Liver (tissue), 9 donors: ENCODE data around the gene HMG20B. TPM values are rescaled to one million over a fixed set of nuclear protein-coding genes. Genes with fewer than 3 reads are reported as not detected.

Source experiments
- DNase-seq: peaks from one replicate; pipeline ENCODE4 v3.0.0-alpha.2; 2017; ENCODE audit warnings: low spot score
- H3K27ac ChIP-seq, 2 donors: one replicate each; pipeline ENCODE4 v1.7.0; 2013; ENCODE audit warnings: inconsistent platforms in 2 of 2, low read length in 2 of 2, control low read depth in 1 of 2, low read depth in 1 of 2, mild to moderate bottlenecking in 1 of 2
- H3K27me3 ChIP-seq, 4 donors: one replicate each; pipeline versions ENCODE4 v1.6.1 to v1.7.0; 2013; ENCODE audit warnings: low read length in 3 of 4, inconsistent platforms in 1 of 4, mild to moderate bottlenecking in 1 of 4, moderate library complexity in 1 of 4; ENCODE audit not compliant: control insufficient read depth in 4 of 4, insufficient read depth in 4 of 4
- H3K36me3 ChIP-seq, 4 donors: one replicate each; pipeline versions ENCODE4 v1.6.1 to v1.7.0; 2013; ENCODE audit warnings: low read length in 3 of 4, mild to moderate bottlenecking in 3 of 4, low read depth in 1 of 4, moderate library complexity in 1 of 4; ENCODE audit not compliant: control insufficient read depth in 4 of 4, insufficient read depth in 3 of 4
- H3K4me1 ChIP-seq, 4 donors: one replicate each; pipeline versions ENCODE4 v1.6.1 to v1.7.0; 2013; ENCODE audit warnings: low read length in 3 of 4, mild to moderate bottlenecking in 3 of 4, moderate library complexity in 1 of 4; ENCODE audit not compliant: control insufficient read depth in 4 of 4, insufficient read depth in 4 of 4
- H3K4me3 ChIP-seq, 3 donors: one replicate each; pipeline versions ENCODE4 v1.6.1 to v1.7.0; 2013; ENCODE audit warnings: low read length in 3 of 3, control low read depth in 1 of 3, low read depth in 1 of 3, mild to moderate bottlenecking in 1 of 3
- H3K9ac ChIP-seq, 2 donors: one replicate each; pipeline ENCODE4 v1.7.0; 2013; ENCODE audit warnings: low read length in 2 of 2, mild to moderate bottlenecking in 2 of 2, moderate library complexity in 2 of 2, control low read depth in 1 of 2, low read depth in 1 of 2
- H3K9me3 ChIP-seq, 4 donors: one replicate each; pipeline versions ENCODE4 v1.6.1 to v1.7.0; 2013; ENCODE audit warnings: low read length in 3 of 4; ENCODE audit not compliant: control insufficient read depth in 4 of 4
- ATF3 ChIP-seq: IDR thresholded peaks from 2 replicates; pipeline ENCODE4 v1.6.1; 2016; ENCODE audit warnings: antibody characterized with exemption
- CTCF ChIP-seq: fragments of 150-350 bp; IDR thresholded peaks from 2 replicates; pipeline ENCODE4 v1.5.1; 2017; ENCODE audit warnings: improper control_type of control experiment, low read depth, low read length; ENCODE audit not compliant: missing input control
- EGR1 ChIP-seq, 2 donors: IDR thresholded peaks; 2 replicates each; pipeline ENCODE4 v1.6.1; 2016 to 2018; ENCODE audit warnings: antibody characterized with exemption in 2 of 2, low read depth in 2 of 2
- FOXA1 ChIP-seq: IDR thresholded peaks from 2 replicates; pipeline ENCODE4 v1.6.1; 2016; ENCODE audit warnings: antibody characterized with exemption
- GABPA ChIP-seq, 2 donors: IDR thresholded peaks in 1 of 2; conservative IDR thresholded peaks in 1 of 2; 2 replicates each; pipeline ENCODE4 v1.6.1; 2016; ENCODE audit warnings: antibody characterized with exemption in 2 of 2, mild to moderate bottlenecking in 1 of 2, moderate library complexity in 1 of 2
- HNF4A ChIP-seq, 2 donors: conservative IDR thresholded peaks; 2 replicates each; pipeline ENCODE4 v1.6.1; 2016; ENCODE audit warnings: antibody characterized with exemption in 2 of 2, mild to moderate bottlenecking in 2 of 2
- HNF4G ChIP-seq: IDR thresholded peaks from 2 replicates; pipeline ENCODE4 v1.6.1; 2016; ENCODE audit warnings: antibody characterized with exemption
- JUND ChIP-seq, 2 donors: IDR thresholded peaks; 2 replicates each; pipeline ENCODE4 v1.6.1; 2016; ENCODE audit warnings: antibody characterized with exemption in 2 of 2
- MAX ChIP-seq: IDR thresholded peaks from 2 replicates; pipeline ENCODE4 v1.6.1; 2016; ENCODE audit warnings: antibody characterized with exemption
- NR2F2 ChIP-seq: IDR thresholded peaks from 2 replicates; pipeline ENCODE4 v1.6.1; 2016; ENCODE audit warnings: antibody characterized with exemption
- RAD21 ChIP-seq, 2 donors: IDR thresholded peaks; 2 replicates each; pipeline ENCODE4 v1.6.1; 2016; ENCODE audit warnings: antibody characterized with exemption in 2 of 2, mild to moderate bottlenecking in 2 of 2
- REST ChIP-seq: IDR thresholded peaks from 2 replicates; pipeline ENCODE4 v1.6.1; 2016; ENCODE audit warnings: antibody characterized with exemption, mild to moderate bottlenecking
- RXRA ChIP-seq, 2 donors: IDR thresholded peaks; 2 replicates each; pipeline ENCODE4 v1.6.1; 2017 to 2018; ENCODE audit warnings: antibody characterized with exemption in 2 of 2, mild to moderate bottlenecking in 1 of 2
- SP1 ChIP-seq: IDR thresholded peaks from 2 replicates; pipeline ENCODE4 v1.6.1; 2018; ENCODE audit warnings: antibody characterized with exemption, mild to moderate bottlenecking
- TAF1 ChIP-seq: conservative IDR thresholded peaks from 2 replicates; pipeline ENCODE4 v1.6.1; 2016; ENCODE audit warnings: antibody characterized with exemption, mild to moderate bottlenecking
- ZBTB33 ChIP-seq: IDR thresholded peaks from 2 replicates; pipeline ENCODE4 v1.6.1; 2016; ENCODE audit warnings: antibody characterized with exemption
- WGBS: extraction: QIAGEN DNeasy Blood & Tissue Kit; methylation state at CpG from one replicate; pipeline ENCODE4 v1.1.7; 2013; 5-methylcytosine and 5-hydroxymethylcytosine counted together
- polyA plus RNA-seq, 2 donors: library from polyadenylated mRNA; stranded (reverse) in 1 of 2; unstranded in 1 of 2; fragments of 200-250 nt in 1 of 2; fragments of >200 nt in 1 of 2; fragmentation: Nextera tagmentation in 1 of 2; extraction: Ambion mirVana in 1 of 2; gene quantifications; one replicate each; pipeline versions ENCODE4 v1.2.1 to v1.2.3, GENCODE V29; 2013 to 2015
- total RNA-seq, 2 donors: library from RNA; depleted of rRNA; stranded (reverse); fragments of >200 nt; gene quantifications; one replicate each; pipeline ENCODE4 v1.2.3, GENCODE V29; 2014
- donor health status: healthy.
- donor health status: healthy.
- donor health status: healthy.
- donor health status: healthy.
- donor health status: healthy.

The HMG20B gene
- total and polyA plus RNA-seq, 4 donors, result 28.6 to 35.1 (median 30.5) TPM

- no peak for TF ChIP-seq FOXA1
- TF ChIP-seq NR2F2, result no peak
- TF ChIP-seq HNF4A (conservative IDR thresholded peaks at IDR 0.05), result no peak
- TF ChIP-seq HNF4G, result no peak
- no peak for TF ChIP-seq REST
- no peak for TF ChIP-seq ZBTB33
- no peak for TF ChIP-seq SP1
- TF ChIP-seq JUND (IDR thresholded peaks at IDR 0.05), result no peak
- H3K4me1 ChIP-seq, result peaks cover 0 to 20% (median 10%) of the 10 kb centered on the region in 4 donors
- WGBS, result 94% methylated on average over 21 of the region's 21 CpGs
- DNase-seq, result no peak
- no peak overlapping the region for H3K27ac ChIP-seq
- H3K9me3 ChIP-seq, result no peaks in the 10 kb centered on the region
- no peaks in the 10 kb centered on the region for H3K27me3 ChIP-seq
- no peak overlapping the region for H3K9ac ChIP-seq
- peaks cover 4 to 33% (median 18%) of the 10 kb centered on the region in 4 donors for H3K36me3 ChIP-seq
- no peak overlapping the region for H3K4me3 ChIP-seq
These were observed 49.2 kb upstream of the HMG20B start for GRCh38 chr19:3523361-3524077.

- Histone ChIP-seq H3K9me3 (no peaks in the 10 kb centered on the region), H3K4me3 (no peak overlapping the region), H3K36me3 (peaks cover 4 to 33% (median 18%) of the 10 kb centered on the region in 4 donors), H3K27ac (no peak overlapping the region), H3K4me1 (peaks cover 0 to 18% (median 9%) of the 10 kb centered on the region in 4 donors), H3K27me3 (no peaks in the 10 kb centered on the region), H3K9ac (no peak overlapping the region)
- DNase-seq, result no peak
- WGBS, result 85% methylated on average over 33 of the region's 33 CpGs
- TF ChIP-seq ATF3, result no peak
- TF ChIP-seq FOXA1, result no peak
- no peak for TF ChIP-seq NR2F2
- peak; percentile 38 for TF ChIP-seq SP1
- no peak for TF ChIP-seq RAD21 (IDR thresholded peaks at IDR 0.05)
- TF ChIP-seq EGR1 (IDR thresholded peaks at IDR 0.05; ENCODE audit: low read depth in 2 of 2), result no peak
- TF ChIP-seq TAF1, result no peak
- TF ChIP-seq JUND (IDR thresholded peaks at IDR 0.05), result no peak
- TF ChIP-seq CTCF, result no peak
- peak; percentile 38 to 50 for TF ChIP-seq HNF4A (conservative IDR thresholded peaks at IDR 0.05)
- TF ChIP-seq RXRA (IDR thresholded peaks at IDR 0.05), result peak in 1 of 2 donors; percentile 16
- TF ChIP-seq GABPA (IDR thresholded peaks at IDR 0.05 in 1 of 2, conservative IDR thresholded peaks at IDR 0.05 in 1 of 2), result no peak
- no peak for TF ChIP-seq MAX
- TF ChIP-seq REST, result no peak
These were observed 48.5 kb upstream of the HMG20B start for GRCh38 chr19:3524078-3524842.
